HPDE6-E6E7 (cell line): ENCODE data around the gene SLC34A3.

Source experiments
- DNase-seq: peaks from one replicate; pipeline ENCODE4 v3.0.0; 2011; ENCODE audit warnings: missing footprints; ENCODE audit errors: extremely low spot score

The SLC34A3 gene

DNA sequence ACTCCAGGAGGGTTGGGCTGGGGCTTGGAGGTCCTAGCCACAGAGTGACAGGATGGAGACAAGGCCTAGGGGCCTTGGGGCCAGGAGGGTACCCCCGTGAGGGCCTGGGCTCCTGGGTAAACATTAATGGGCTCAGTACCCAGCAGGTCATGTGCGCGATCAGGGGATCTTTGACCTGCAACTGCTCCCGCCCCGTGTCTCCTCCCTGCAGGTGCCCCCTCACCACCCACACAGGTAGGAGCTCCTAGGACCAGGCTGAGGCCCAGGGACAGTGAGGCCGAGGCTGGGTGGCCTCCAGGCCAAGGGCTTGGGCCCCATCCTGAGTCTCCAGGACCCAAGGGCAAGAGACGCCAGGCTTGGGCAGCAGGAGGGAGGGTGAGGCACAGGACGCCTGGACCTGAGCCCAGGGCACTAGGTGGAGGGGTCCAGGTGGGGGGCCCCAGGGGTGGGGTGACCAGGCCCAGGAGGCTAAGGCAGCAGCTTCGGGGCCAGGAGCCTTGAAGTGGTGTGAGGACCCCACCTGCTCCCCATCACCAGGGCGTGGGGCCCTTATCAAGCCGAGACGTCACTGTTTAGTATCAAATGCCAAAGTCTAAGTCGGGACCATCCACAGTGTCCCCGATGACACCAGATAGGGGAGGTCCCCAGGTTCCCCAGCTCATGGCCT is at the start of gene SLC34A3:
SLC34A3 (plus strand) TSS at position 197 of the 667 bp plus-strand sequence. CDS start 802 bp downstream, outside the sequence.
- no peak for DNase-seq

DNA sequence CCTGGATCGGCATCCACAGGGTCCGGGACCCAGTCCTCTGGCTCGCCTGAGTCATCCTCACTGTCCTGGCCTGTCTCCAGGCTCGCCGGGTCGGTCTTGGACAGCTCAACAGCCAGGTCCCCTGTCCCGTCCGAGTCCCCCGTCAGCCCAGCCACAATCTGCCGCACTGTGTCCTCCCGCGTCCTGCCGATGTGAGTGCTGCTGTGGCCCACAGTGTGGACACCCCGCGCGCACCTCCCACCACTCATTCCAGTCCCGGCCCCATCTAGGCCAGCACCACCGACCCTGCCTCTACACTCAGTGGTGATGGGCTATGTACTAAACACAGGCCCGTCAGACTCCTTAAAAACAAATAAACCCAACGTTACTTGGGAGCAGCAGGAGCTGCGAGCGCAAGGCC is 49.0 kb upstream of the SLC34A3 start:
- no peak for DNase-seq

DNA sequence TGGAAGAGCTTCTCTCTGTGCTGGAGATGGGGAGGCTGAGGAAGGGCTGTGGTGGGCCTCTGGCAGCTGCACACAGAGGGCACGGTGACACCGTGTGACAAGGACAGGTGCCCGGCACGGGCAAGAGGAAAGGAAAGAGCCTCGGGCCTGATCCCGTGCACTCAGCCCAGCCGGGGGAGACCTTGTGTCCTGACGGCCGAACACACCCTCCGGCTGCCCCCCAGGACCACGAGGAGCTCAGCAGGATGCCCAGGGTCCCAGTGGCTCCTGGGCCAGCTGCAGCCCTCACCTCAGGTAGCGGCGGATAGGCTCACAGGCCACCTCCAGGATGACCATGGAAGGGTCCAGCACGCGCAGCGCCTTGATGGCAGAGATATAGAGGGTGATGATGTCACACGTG is 47.9 kb upstream of the SLC34A3 start:
- no peak for DNase-seq

DNA sequence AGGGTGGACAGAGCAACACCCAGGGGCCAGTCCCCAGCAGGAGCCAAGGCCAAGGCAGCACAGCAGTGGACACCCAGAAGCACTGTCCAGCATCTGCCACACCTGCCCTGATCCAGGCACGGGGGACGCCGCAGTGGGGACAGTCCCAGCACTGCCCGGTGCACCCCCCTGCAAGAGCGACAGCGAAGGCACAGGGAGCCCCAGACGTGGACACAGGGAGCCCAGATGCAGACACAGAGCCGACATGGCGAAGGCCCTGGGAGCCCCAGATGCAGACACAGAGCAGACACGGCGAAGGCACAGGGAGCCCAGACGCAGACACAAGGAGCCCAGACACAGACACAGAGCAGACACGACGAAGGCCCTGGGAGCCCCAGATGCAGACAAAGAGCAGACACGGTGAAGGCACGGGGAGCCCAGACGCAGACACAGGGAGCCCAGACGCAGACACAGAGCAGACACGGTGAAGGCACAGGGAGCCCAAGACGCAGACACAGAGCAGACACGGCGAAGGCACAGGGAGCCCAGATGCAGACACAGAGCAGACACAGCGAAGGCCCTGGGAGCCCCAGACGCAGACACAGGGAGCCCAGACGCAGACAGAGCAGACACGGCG is 46.6 kb upstream of the SLC34A3 start:
- DNase-seq, result no peak

DNA sequence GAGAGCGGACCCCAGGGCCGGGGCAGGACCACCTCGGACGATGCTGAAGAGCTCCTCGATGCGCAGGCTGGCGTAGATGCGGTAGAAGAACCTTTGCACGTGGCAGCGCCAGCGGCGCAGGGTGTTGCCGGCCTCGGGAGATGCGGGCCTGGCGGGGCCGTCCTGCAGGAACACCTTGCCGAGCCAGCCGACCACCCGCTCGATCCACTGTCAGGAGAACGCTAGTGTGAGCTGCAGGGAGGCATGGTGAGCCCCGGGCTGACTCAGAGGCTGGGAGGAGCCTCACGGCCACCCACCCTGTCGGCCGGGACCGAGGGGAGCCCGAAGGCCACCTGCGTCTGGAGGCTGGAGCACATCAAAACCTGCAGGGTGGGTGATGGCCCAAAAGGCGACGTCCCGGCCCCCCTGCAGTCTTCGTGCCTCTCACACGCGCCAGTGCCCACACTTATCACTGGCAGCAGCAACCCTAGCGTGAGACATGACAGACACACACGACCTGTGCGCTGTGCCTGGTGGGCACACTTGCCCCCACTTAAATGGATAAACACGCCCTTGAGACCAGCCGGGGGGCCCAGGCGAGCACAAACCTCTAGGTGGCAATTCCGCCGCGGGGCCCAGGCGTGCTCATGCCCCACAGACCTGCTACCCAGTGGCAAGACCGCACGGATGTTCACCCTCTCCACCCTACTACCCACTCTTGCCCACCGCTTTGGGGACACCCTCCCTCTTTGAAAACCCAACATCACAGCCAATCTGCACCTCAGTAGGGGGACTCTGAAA is 45.6 kb upstream of the SLC34A3 start:
- DNase-seq, result no peak

DNA sequence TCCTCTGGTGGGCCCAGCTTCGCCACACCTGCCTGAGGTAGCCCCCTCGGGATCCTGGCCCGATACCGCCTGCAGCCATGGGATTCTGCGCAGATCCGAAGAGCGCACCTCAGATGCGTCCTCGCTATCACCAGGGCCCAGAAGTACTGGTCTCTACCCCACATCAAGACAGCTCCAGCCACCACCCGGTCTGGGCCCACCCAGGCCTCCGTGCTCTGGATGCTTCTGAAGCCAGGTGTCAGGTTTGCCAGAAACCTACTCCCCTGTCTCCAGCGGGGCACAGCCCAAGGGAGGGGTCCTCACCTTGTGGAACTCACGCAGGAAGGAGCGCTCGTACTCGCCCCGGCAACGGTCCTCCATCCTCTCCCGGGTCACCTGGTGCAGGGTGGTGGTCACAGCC is 44.8 kb upstream of the SLC34A3 start:
- no peak for DNase-seq

DNA sequence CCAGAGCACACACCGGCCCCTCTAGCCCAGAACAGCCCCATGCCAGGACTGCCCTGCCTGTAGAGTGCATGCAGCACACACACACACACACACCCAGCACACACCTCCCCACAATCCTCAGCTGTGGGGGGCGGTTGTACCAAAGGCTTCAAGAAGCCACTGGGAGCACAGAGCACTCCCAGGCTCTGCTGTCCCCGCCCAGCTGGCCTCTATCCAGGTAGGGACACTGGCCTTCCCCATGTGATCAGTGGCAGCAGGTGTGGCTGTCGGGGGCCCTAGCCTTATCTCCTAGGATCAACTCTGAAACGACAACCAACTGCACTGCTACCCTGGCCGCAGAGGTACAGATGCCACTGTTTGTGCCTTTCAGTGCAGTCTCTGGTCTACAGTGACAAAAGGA is 44.3 kb upstream of the SLC34A3 start:
- no peak for DNase-seq

DNA sequence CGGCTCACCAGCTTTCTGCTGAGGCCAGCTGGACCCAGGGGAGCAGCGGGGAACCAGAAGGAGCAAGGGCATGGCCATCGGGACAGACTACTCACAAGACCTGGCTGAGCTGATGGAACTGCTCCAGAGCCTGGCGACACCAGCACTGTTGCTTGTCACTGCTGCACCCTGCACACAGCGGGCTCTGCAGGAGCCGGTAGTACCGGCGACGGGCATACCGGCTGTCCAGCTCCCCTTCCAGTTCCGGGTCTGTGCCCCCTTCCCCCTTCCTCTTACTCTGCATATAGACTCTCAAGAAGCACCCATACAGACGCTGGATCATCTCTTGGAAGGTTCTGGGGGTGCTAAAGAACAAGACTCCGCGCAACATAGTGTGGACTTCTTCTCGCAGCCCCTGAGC is 43.3 kb upstream of the SLC34A3 start:
- no peak for DNase-seq

DNA sequence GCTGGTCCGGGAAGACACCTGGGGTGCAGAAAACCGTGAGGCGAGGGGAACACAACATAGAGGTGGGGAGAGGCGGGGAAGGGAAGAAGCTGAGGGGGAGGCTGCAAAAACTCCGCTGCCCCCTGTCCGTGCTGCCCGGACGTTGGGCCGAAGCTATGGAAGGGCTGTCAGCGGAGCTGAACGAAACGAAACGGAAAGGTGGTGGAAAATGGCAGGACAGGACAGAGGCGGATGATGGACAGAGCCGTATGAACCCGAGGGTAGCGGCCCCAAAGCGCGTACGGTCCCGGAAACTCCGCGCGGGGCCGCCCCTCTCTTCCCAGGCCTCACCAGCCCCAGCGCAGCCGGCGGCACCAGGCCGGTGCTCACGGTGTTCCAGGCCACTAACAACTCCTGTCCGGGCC is 42.6 kb upstream of the SLC34A3 start:
- DNase-seq, result no peak

DNA sequence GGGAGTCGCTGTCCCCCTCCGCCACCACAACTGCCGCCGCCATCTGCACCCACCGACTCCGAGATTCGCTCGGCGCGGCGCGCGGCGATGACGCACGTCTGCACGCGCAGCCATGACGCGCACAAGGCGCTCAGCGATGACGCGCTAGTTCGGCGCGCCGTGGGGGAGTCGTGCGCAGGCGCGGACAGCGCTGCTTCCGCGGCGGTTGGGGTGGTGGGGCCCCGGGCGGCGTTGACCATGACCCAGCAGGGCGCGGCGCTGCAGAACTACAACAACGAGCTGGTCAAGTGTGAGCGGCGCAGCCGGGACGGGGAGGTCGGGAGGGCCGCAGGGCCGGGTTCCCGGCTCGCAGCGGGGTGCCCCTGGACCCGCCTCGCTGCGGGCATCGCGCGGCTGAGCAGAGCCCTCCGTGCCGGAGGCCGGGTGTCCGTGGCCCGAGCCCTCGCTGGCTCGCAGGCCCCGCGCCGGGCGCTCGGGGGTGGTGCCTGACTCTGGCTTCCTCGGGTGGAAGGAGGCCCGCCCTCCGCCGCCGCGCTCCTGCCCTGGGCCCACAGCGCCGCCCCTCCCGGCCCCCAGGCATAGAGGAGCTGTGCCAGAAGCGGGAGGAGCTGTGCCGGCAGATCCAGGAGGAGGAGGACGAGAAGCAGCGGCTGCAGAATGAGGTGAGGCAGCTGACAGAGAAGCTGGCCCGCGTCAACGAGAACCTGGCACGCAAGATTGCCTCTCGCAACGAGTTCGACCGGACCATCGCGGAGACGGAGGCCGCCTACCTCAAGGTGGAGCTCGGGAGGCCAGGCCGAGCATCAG is 42.0 kb upstream of the SLC34A3 start, which contains the start of the genes ANAPC2 and SSNA1:
ANAPC2 (minus strand) TSS at position 71 of the 807 bp plus-strand sequence; CDS start at position 43, 28 bp downstream.
SSNA1 (plus strand) TSS at position 187 of the 807 bp plus-strand sequence; CDS start at position 238, 51 bp downstream.
- DNase-seq, result peak; percentile 89

DNA sequence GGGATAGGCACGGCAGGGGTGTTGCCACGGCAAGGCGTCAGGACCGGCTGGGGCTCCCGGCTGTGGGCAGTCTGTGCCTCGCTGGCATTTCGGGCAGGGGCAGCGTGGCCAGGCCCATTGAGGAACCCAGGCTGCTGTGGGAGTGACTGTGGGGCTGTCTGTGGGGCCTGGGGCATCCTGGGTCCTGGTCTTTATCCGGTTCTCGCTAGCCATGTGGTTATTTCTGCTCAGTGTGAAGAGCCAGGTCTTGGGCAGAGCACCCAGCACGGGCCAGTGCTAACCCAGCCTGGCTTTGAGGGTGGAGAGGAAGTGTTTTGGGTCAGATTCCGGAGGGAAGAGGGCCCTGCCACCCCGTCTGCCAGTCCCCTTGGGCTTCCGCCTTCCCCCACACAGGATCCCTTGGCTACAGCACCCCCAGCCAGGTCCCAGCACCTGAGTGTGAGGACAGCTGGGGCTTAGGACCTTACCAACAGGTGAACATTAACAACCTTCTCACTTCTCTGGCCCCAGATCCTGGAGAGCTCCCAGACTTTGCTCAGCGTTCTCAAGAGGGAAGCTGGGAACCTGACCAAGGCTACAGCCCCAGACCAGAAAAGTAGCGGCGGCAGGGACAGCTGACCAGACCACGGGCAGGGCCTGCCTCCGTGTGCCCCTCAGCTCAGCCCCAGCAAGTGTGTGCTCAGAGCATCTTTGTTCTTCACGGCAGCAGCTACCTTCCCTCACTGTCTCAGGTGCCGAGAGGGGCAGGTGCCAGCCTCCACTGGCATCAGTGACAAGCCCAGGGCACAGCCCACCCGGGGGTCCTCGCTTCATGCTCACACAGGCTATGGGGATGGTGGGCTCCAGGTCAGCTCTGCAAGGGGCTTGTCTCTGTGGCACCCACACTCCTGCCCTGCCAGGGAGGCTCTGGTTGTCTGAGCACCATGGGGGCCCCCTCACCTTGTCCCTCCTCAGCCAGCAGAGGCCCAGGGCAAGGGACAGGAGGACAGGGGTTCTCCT is 41.1 kb upstream of the SLC34A3 start:
- no peak for DNase-seq

DNA sequence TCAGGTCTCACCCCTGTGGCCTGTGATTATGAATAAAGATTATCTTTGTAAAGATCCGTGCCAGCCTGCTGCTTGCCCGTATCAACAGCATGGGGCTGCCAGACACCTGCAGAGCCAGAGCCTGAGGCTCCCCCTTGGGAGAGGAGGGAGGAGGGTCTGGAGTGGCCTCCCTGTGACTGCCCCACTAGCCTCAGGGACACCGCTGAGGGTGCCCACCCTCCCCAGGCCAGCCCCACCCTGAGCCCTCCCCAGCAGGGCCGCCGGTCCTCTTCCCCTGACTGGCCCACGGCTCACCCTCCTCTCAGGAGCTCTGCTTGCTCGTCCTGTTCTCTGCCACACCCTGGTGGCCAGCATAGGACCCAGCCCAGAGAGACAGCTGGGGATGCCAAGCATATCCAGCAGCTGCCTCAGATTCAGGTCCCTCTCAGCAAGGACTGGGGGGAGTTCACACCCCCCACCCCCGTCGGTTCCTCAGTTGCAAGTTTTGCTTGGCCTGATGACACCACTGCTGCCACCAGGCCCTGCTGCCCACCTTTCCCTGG is 40.3 kb upstream of the SLC34A3 start:
- no peak for DNase-seq

DNA sequence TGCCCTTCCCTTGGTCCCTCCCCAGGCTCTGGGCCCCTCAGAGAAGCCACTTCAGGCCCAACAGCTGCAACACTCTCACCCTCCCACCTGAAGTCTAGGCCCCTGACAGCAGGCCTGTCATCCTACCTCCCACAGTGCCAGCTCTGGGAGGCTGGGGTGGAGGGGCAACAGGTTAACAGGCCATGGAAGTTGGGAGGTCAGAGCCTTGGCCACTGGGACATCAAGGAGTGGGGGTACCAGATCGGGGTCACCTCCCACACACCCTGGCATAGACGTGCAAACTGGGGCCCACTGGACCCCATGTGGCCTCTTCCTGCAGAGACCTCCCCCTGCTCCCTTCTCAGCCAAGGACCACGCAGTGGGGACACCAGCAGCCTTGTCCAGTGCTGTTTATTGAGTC is 39.5 kb upstream of the SLC34A3 start:
- no peak for DNase-seq

DNA sequence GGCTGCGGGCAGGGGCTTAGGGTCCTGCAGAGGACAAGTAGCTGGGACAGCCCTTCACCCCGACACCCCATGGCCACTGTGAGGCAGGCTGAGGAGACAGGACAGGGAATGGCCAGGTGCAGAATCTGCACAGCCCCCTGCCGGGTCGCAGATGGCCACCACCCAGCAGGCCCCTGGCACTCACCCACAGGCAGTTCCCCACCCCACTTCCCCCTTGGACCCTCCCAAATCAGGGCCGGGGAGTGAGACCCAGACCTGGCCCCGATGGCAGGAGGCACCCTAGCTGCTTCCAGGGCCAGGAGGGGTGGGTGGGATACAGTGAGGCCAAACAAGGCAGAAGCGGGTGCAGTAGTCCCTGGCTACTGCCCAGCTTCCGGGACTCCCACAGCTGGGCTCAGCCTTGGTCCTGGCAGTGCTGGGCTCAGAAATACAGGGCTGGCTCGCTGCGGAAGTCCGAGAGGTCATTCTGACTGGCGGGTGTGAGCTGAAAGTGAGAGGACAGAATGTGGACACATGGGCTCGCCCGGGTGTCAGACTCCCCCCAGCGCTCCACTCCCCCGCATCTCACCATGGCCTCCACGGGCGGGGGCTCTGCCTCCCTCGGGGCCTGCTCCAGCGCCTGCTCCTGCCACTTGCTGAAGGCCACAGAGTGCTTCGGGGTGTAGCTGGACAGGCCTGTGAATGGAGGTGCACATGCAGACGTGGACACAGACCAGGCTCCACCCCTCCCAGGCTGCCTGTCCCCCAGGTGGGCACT is 38.8 kb upstream of the SLC34A3 start:
- no peak for DNase-seq

DNA sequence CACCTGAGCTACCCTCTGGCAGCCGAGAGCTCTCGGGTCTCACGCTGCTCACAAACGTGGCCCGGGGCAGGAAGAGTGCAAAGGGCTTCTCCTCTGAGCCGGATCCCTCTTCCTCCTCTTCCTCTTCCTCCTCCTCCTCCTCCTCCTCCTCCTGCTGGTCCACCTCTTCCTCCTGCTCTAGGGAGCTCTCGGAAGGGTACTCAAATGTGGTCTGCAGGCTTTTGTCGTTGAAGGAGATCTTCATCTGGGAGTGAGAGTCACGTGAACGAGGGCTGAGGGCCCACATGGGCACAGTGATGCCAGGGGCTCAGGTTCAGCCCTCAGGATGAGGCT is 38.3 kb upstream of the SLC34A3 start:
- no peak for DNase-seq

DNA sequence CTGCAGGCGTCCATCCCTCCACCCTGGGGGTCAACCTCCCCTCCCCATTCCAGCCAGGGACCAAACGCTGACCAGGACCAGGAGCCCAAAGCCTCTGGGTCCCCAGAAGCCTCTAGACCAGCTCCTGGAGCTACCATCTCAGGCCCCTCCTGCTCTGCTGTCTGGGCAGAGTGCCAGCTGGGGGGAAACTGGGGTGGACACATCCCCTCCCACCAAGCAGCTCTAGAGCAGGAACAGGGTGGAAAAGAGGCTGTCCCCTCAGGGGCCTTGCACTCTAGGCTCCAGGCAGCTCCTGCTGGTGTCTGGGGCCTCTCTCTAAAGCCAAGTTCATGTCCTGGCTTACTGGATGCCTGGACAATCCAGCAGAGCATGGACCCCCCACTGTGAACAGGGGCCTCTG is 37.8 kb upstream of the SLC34A3 start:
- DNase-seq, result no peak

DNA sequence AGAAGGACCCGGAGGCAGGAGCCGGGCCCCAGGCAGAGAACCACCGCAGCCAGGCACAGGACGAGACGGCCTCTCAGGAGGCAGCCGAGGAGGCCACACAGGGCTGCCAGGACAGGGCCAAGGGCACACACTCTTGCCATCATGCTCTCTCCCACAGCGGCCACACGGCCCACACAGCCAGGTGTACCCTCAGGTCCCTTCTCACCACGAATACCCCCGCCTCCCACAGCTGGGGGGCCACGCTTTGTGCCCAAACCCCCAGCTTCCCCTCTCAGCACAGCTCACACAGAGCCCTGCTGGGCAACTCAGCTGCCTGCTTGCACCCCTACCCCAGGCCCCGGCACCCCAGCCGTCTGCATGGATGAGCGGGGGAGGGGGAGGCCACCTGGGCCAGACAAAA is 36.9 kb upstream of the SLC34A3 start:
- no peak for DNase-seq

DNA sequence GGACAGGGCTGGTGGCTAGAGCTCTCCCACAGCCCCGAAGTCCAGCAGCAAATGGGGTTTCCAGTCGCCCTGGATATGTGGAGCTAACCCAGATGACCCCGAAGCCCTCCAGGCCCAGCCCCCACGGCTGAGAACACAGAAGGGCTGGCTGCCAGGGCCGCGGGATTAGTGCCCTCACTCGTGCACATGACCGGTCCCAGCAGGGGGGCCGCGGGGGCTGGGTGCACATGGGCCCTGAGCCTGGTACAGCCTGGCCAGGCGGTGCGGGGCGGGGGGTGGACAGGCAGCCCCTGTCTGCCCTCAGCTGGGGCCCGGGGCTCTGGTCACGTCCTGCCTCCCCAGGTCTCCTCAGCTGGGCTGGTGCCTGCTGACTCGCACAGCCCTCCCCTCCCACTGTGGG is 36.3 kb upstream of the SLC34A3 start:
- DNase-seq, result no peak

DNA sequence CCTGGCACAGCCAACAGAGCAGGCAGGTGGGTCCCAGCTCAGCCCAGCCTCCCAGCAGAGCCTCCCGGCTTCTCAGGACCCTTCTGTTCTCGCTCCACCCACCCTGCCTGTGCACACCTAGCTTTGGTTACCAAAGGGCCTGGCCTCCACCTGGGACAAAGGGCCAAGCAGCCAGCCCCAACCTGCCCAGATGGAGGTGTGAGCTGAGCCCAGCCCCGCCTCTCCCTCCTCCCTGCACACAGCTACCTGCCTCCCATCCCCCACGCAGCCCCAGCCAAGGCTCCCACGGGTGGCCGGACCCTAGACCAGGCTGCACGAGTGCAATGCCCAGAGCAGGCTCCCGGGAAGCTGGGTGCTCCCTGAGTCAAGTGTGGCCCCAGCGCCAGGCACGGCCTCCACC is 35.8 kb upstream of the SLC34A3 start:
- no peak for DNase-seq
